ENCODE results near the gene NEK10.

GRCh38 chr3:27133060-27133459 is 236.1 kb downstream of the NEK10 start:
- TF ChIP-seq, protein P1, sequence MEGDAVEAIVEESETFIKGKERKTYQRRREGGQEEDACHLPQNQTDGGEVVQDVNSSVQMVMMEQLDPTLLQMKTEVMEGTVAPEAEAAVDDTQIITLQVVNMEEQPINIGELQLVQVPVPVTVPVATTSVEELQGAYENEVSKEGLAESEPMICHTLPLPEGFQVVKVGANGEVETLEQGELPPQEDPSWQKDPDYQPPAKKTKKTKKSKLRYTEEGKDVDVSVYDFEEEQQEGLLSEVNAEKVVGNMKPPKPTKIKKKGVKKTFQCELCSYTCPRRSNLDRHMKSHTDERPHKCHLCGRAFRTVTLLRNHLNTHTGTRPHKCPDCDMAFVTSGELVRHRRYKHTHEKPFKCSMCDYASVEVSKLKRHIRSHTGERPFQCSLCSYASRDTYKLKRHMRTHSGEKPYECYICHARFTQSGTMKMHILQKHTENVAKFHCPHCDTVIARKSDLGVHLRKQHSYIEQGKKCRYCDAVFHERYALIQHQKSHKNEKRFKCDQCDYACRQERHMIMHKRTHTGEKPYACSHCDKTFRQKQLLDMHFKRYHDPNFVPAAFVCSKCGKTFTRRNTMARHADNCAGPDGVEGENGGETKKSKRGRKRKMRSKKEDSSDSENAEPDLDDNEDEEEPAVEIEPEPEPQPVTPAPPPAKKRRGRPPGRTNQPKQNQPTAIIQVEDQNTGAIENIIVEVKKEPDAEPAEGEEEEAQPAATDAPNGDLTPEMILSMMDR (IDR thresholded peaks at IDR 0.05; ENCODE audit: low read length), result no peak
- no peak for TF ChIP-seq EZH2 (optimal IDR thresholded peaks at IDR 0.05; ENCODE audit: low read depth, low read length)
- no peak for TF ChIP-seq EZH2phosphoT487 (IDR thresholded peaks at IDR 0.05; ENCODE audit: low read length)

Data from MM.1S (cell line).